Neural crest cell (in vitro differentiated cells): Measurements from ENCODE around the gene CYP26A1. TPM values are rescaled to one million over a fixed set of nuclear protein-coding genes. Genes with fewer than 3 reads are reported as not detected.

Experiments used
- DNase-seq: peaks from one replicate; pipeline ENCODE4 v3.0.0; 2021; ENCODE audit warnings: low read depth, mixed read lengths, low spot score
- H3K27ac Mint-ChIP-seq: one replicate; pipeline ENCODE4 v1.8.0; 2021; ENCODE audit warnings: mild to moderate bottlenecking, mixed read lengths; ENCODE audit not compliant: unreplicated experiment
- H3K27me3 Mint-ChIP-seq: 2 replicates; pipeline ENCODE4 v1.8.0; 2021; ENCODE audit warnings: low read depth, mild to moderate bottlenecking, mixed read lengths
- H3K36me3 Mint-ChIP-seq: 2 replicates; pipeline ENCODE4 v1.8.0; 2021; ENCODE audit warnings: low read depth, mild to moderate bottlenecking, mixed read lengths
- H3K4me1 Mint-ChIP-seq: 2 replicates; pipeline ENCODE4 v1.8.0; 2021; ENCODE audit warnings: mixed read lengths
- H3K4me3 Mint-ChIP-seq: one replicate; pipeline ENCODE4 v1.8.0; 2021; ENCODE audit warnings: mild to moderate bottlenecking, mixed read lengths
- H3K9me3 Mint-ChIP-seq: 2 replicates; pipeline ENCODE4 v1.8.0; 2021; ENCODE audit warnings: mixed read lengths
- total RNA-seq: library from RNA; stranded (reverse); gene quantifications from 2 replicates; pipeline ENCODE4 v1.2.1, GENCODE V29; 2021
- TF ChIP-seq, protein P1 (sequence below): fragments of 200-600 bp; sonication (generic); conservative IDR thresholded peaks from 2 replicates; pipeline ENCODE4 v1.5.0; 2021; ENCODE audit warnings: antibody characterized with exemption, mild to moderate bottlenecking

The CYP26A1 gene
- total RNA-seq, 1 donor from 2014 or later: 0.23 TPM

DNA sequence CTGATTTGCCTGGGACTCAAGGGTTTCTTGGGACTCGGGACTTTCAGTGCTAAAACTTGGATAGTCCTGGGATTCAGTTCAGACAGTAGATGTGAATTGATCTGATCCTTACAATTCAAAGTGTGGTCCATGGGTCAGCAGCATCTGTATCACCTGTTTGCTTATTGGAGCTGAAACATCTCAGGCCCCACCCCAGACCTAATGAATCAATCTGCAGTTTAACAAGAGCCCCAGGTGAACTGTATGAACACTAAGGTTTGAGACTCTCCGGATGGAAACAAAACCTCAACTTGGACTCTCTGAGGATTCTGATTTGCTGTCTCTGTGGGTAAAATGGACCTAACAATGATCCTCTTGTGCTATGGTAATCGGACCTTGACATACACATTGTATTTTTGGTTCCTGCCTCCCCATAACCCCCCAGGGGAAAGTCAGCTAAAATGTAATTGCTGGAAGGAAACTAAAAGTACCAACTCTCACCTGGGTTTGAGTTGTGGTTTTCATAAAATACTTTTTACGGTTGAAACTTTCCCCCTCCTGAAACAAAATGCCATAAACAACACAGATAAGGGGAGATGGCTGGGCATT lies 11.7 kb downstream of the CYP26A1 start:
- Mint-ChIP-seq H3K27ac (no peak overlapping the region), H3K4me1 (no peaks in the 10 kb centered on the region), H3K36me3 (no peaks in the 10 kb centered on the region), H3K27me3 (peaks cover 13% of the 10 kb centered on the region), H3K9me3 (no peaks in the 10 kb centered on the region), H3K4me3 (no peak overlapping the region)
- TF ChIP-seq, protein P1, sequence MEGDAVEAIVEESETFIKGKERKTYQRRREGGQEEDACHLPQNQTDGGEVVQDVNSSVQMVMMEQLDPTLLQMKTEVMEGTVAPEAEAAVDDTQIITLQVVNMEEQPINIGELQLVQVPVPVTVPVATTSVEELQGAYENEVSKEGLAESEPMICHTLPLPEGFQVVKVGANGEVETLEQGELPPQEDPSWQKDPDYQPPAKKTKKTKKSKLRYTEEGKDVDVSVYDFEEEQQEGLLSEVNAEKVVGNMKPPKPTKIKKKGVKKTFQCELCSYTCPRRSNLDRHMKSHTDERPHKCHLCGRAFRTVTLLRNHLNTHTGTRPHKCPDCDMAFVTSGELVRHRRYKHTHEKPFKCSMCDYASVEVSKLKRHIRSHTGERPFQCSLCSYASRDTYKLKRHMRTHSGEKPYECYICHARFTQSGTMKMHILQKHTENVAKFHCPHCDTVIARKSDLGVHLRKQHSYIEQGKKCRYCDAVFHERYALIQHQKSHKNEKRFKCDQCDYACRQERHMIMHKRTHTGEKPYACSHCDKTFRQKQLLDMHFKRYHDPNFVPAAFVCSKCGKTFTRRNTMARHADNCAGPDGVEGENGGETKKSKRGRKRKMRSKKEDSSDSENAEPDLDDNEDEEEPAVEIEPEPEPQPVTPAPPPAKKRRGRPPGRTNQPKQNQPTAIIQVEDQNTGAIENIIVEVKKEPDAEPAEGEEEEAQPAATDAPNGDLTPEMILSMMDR: no peak
- DNase-seq: no peak

DNA sequence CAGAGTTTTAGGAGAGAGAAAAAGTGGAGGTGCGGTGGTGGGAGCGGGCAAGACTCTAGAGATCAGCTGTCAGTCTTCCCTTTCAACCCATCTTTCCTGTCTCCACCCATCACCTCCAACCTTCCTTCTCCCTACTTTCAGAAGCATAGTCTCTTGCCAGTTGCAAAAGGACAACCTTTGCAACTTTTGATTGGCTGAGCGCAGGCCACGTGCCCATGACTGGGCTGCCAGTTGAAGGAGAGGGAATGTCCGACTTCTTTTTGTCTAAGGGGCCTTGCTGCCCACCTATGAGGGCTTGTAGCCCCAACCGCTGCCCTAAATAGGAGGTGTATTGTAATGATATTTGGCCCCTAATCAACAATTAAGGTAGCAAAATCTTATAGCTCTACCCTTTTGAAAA lies 12.6 kb downstream of the CYP26A1 start:
- H3K9me3 Mint-ChIP-seq: no peaks in the 10 kb centered on the region
- H3K36me3 Mint-ChIP-seq: no peaks in the 10 kb centered on the region
- no peak for DNase-seq
- H3K4me1 Mint-ChIP-seq: no peaks in the 10 kb centered on the region
- H3K4me3 Mint-ChIP-seq: no peak overlapping the region
- peaks cover 9% of the 10 kb centered on the region for H3K27me3 Mint-ChIP-seq
- H3K27ac Mint-ChIP-seq: no peak overlapping the region
- TF ChIP-seq, protein P1: no peak

DNA sequence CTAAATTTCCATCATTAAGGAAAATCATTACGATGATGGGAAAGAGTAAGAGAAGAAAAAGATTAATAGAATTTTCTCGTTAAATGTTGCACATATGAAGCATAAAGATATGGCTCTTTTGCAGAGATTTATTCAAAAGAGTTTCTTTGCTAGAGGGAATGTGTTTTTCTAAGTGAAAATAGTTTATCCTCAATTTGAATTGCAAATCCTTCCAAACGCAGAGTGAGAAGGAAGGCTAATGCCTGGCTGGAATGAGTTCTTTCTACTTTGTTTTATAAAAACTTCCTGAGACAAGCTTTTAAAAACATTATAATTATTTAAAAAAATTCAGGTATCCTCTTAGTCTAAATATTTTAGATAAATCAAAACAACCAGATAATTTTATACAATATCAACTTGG lies 14.2 kb downstream of the CYP26A1 start:
- Mint-ChIP-seq H3K36me3 (no peaks in the 10 kb centered on the region), H3K4me3 (no peak overlapping the region), H3K27ac (no peak overlapping the region), H3K4me1 (no peaks in the 10 kb centered on the region), H3K9me3 (no peaks in the 10 kb centered on the region), H3K27me3 (peaks cover 6% of the 10 kb centered on the region)
- TF ChIP-seq, protein P1: no peak
- no peak for DNase-seq

DNA sequence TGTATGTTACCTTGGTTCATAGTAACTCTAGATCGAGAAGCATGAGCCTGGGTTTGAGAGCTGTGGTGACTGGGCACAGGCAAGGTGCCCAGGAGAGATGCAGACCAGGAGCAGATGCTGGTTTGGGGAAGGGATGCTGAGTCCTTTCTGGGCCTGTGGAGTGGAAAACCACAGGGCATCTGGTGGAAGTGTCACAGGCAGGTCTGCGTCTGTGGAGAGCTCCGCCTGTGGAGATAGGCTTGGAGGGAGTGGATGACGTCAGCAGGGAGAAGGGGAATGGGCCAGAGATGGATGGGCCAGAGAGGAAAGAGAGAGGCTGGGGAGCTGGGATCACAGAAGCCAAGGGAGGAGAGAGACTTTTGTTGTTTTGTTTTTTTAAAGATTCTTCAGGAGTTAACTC lies 14.8 kb downstream of the CYP26A1 start:
- Mint-ChIP-seq H3K27ac (no peak overlapping the region), H3K27me3 (peaks cover 6% of the 10 kb centered on the region), H3K9me3 (no peaks in the 10 kb centered on the region), H3K4me3 (no peak overlapping the region), H3K4me1 (no peaks in the 10 kb centered on the region), H3K36me3 (no peaks in the 10 kb centered on the region)
- no peak for DNase-seq
- TF ChIP-seq, protein P1: no peak

DNA sequence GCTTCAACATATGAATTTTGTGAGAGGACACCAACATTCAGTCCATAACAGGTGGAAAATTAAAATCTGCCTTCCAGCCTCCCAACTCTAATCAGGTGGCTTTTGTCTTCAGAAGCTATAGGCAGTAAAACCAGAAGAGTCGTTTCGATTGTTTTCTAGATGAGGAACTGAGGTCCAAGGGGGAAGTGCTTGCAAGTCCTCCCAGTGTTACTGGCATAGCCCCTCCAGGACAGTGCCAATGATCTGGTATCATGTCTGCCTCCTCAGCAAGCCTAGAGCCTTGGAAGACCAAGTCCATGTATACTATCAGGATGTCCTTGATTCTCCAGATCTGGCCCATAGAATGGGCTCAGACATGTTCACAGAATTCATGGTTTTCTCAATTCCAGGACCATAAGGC lies 16.9 kb downstream of the CYP26A1 start:
- DNase-seq: no peak
- H3K27ac Mint-ChIP-seq: no peak overlapping the region
- no peaks in the 10 kb centered on the region for H3K36me3 Mint-ChIP-seq
- H3K4me3 Mint-ChIP-seq: no peak overlapping the region
- H3K4me1 Mint-ChIP-seq: no peaks in the 10 kb centered on the region
- H3K27me3 Mint-ChIP-seq: peaks cover 6% of the 10 kb centered on the region
- TF ChIP-seq, protein P1: no peak
- H3K9me3 Mint-ChIP-seq: no peaks in the 10 kb centered on the region
